GM18867 (cell line): ENCODE results near the gene COL27A1.

ENCODE experiments used
- ATAC-seq: cut with Tn5 transposase; IDR thresholded peaks from one replicate; pipeline ENCODE4 v1.9.1; 2021; ENCODE audit warnings: mild to moderate bottlenecking, moderate library complexity; ENCODE audit not compliant: unreplicated experiment

COL27A1 gene

GRCh38 chr9:114202849-114203248, 47.5 kb downstream of the COL27A1 start:
- no peak for ATAC-seq

- no peak for ATAC-seq
Observed at GRCh38 chr9:114203410-114204140, 48.2 kb downstream of the COL27A1 start.

GRCh38 chr9:114204265-114204664, 48.9 kb downstream of the COL27A1 start:
- ATAC-seq, result no peak

- no peak for ATAC-seq
Observed at GRCh38 chr9:114205171-114206015, 50.1 kb downstream of the COL27A1 start.

DNA sequence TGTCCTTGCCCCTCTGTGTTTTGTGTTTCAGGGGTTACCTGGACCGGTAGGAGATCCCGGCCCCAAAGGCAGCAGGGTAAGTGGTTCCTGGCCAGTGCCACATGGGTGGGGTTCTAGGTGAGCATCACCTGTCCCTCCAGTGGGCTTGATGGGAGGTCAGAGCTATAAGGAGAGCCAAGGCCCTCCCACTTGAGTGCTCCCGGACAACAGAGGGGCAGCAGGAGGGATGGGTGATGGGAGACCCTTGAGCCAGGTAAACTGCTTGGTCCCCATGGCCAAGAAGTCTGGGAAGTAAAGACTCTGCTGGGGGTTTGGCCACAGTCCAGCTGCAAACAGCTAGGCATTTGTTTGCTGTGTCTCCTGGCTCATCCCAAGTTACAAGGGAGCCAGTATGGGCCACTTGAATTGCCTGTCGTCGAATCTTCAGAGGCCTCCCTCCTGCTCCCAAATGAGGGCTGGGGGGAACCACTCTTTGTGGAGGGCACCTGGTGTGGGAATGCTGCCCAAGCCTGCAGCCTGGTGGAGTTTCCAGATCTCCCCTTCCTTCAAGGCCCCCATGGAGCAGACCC, 51.0 kb downstream of the COL27A1 start:
- no peak for ATAC-seq

GRCh38 chr9:114207034-114207810, 51.9 kb downstream of the COL27A1 start:
- no peak for ATAC-seq

GRCh38 chr9:114207845-114208244, 52.5 kb downstream of the COL27A1 start:
- no peak for ATAC-seq

- no peak for ATAC-seq
Observed at GRCh38 chr9:114209151-114209550, 53.8 kb downstream of the COL27A1 start.

- ATAC-seq, result no peak
Observed at GRCh38 chr9:114210136-114210535, 54.8 kb downstream of the COL27A1 start.

- ATAC-seq, result no peak
Observed at GRCh38 chr9:114210691-114211276, 55.4 kb downstream of the COL27A1 start.

GRCh38 chr9:114212826-114213225, 57.5 kb downstream of the COL27A1 start:
- ATAC-seq, result no peak

DNA sequence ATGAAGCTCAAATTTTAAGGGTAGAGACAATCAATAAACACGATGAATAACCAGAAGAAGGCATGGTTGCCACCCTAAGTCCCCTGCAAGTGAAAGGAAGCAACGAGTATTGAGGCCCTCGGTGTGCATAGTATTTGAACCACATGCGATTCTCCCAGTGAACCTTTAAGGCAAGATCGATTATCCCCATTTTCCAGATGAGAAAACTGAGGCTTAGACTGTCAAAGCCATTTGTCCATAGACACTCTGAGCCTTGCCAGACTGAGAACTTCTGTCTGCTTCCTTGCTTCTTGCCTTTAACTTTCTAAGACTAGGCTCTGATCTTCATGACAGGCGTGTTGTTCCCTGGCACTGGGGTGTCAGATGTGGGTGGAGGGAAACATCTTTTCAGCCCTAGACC, 58.2 kb downstream of the COL27A1 start:
- ATAC-seq, result no peak

DNA sequence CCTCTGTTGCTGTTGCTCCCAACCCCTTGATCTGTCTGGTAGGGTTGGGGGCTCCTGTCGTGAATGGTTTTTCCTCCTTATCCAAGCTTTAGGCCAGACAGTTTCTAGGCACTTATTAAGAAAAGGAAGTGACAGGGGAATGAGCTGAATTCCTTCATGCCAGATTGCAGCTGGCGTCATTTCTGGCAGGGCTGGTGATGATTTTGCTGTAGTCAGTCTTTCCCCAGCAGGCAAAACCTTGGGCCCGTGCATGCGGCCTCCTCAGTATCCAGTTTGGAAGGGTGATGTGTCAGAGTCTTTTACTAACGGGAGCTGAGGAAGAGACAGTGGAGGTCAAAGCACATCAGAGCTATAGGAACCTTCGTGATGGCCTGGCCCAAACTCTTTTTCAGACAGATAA, 58.8 kb downstream of the COL27A1 start:
- no peak for ATAC-seq

GRCh38 chr9:114214686-114215414, 59.5 kb downstream of the COL27A1 start:
- no peak for ATAC-seq

DNA sequence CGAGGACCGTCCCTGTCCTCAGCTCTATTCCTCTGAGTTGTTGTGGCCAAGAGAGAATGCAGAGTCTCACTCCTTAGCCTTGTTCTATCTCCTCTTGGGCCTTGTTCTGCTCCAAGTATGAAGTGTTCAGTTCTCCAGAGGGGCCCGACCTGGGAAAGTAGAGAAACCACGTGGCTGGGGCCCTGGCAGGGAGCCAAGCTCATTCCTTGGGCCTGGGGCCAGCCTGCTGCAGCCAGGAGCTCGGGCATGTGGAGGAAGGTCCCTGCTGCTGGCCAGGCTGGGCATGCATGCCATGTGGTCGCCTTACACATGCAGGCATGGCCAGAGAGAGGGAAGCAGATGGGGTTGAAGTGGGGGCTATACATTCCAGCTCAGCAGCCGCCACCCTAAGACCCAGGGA, 60.7 kb downstream of the COL27A1 start:
- ATAC-seq, result no peak

DNA sequence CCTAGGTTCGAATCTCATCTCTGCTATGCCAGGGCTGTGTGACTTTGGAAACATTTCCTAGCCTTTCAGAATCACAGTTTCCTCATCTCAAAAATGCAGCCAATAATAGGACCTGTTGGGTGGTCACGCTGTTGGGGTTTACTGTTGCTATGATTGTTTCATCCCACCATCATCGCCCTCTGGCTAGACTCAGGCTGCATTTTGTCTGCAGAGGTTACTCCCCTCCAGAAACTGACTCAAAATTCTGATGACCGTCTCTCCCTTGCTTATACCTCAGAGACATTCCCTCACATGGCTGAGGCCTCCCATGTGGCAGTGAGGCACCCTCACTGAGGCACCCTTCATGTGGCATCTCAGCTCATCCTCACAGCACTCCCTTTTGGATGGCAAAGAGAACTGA, 61.6 kb downstream of the COL27A1 start:
- ATAC-seq, result no peak

DNA sequence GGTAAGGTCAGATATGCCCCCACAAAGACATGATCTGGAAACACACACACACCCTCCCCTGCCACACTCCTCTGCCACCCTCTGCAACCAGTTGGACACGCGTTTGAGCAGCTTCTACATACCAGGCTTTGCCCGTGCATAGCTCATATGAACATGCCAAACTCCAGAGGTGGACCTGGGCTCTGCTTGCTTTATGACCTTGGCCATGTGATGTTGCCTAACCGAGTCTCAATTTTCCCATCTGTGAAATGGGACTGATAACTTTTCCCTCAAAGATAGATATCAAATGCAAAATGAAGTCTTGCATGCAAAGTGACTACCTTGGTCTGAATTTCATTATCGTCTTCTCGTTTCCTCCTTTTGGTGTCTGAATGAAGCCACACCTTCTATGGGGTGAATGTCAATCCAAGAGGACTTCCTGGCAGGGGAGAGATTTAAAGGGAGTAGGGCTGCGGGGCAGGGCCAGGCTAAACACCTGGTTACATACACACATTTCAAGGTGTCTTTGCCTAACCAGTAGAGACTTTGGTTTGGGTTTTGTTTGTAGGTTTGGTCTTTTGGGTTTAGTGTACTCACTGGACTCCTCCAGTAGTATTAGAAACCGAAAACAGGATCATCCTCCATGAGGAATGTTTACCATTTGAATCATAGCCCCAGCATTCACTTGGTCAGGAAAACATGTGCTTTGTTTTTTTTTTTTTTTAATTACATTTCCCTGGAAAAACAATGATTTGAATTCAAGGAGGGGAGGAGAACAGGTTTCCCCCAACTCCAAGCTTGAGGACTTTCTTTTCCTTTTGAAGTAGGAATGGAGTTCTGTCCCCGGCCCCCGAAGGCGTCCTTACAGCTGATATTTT, 63.2 kb downstream of the COL27A1 start:
- ATAC-seq, result no peak

DNA sequence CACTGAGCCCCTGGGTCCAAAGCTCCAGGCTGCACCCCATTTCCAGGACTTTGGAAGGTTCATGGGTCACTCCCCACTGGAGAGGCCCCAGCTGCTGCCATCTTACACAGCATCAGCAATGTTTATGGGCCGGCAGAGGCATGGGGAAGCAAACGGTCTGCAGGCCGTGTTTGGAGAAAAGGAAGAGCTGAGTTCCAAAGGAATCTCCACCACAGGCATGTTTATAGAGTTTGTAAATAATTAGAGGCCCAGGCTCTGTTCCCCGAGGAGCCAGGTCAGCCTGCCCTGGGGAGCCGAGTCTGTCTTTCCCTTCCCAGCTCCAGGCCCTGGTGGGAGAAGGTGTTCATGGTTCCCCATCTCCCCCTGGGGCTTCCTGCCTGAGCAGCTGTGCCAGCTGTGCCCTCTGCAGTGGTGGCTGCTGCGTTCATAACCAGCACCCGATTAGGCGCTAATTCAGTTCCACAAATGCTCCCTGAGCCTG, 64.8 kb downstream of the COL27A1 start:
- no peak for ATAC-seq
